ENCODE results near the gene UBASH3A. TPM values are rescaled to one million over a fixed set of nuclear protein-coding genes. Genes with fewer than 3 reads are reported as not detected.
A peak's percentile ranks its signal among the peaks of the same experiment; 100 is the strongest.

UBASH3A gene
- total RNA-seq, 1 experiment from 2014 or later = not detected

DNA sequence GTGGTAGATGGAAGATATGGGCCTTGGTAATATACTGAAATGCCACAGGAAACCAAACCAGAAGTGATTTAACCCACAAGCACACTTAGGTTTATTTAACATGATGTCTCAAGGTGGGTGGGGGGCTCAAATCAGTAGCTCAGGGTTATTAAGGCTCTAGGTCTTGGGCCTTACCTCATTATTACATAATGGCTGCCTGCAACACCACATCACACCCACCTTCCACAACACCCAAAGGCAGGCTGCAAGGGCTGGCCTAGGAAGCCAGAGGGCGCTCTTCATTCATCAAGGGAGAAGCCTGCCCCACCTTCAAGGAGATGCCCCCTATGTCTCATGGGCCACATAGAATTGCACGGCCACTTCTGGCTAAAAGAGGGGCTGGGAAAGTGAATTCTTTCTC is 43.4 kb upstream of the UBASH3A start:
- Histone ChIP-seq H3K4me1 (no peaks in the 10 kb centered on the region), H3K27me3 (replicated peaks; ENCODE audit: control insufficient read depth, insufficient read depth, low read length) (no peaks in the 10 kb centered on the region), H3K9me3 (no peaks in the 10 kb centered on the region), H3K4me3 (ENCODE audit: low read depth, low read length) (no peak overlapping the region), H3K36me3 (ENCODE audit: control insufficient read depth, insufficient read depth, low read length) (no peaks in the 10 kb centered on the region)
- TF ChIP-seq, protein P1, sequence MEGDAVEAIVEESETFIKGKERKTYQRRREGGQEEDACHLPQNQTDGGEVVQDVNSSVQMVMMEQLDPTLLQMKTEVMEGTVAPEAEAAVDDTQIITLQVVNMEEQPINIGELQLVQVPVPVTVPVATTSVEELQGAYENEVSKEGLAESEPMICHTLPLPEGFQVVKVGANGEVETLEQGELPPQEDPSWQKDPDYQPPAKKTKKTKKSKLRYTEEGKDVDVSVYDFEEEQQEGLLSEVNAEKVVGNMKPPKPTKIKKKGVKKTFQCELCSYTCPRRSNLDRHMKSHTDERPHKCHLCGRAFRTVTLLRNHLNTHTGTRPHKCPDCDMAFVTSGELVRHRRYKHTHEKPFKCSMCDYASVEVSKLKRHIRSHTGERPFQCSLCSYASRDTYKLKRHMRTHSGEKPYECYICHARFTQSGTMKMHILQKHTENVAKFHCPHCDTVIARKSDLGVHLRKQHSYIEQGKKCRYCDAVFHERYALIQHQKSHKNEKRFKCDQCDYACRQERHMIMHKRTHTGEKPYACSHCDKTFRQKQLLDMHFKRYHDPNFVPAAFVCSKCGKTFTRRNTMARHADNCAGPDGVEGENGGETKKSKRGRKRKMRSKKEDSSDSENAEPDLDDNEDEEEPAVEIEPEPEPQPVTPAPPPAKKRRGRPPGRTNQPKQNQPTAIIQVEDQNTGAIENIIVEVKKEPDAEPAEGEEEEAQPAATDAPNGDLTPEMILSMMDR (IDR thresholded peaks at IDR 0.05; ENCODE audit: insufficient read depth in 1 of 2, low read depth in 1 of 2, low read length in 1 of 2, severe bottlenecking in 1 of 2, unreplicated experiment in 1 of 2) = peak in 1 of 2 experiments; percentile 10
- POLR2A ChIA-PET = no interaction called here
- no TSS peak for BruUV-seq (replicated peaks)
- no peak for DNase-seq
- intact Hi-C loops (cut with micrococcal nuclease; ENCODE audit: unreplicated experiment) = loop anchor here (10.0 kb wide), 1 partner anchor 46 kb away; the partner anchor contains the start of gene TFF3
- Mint-ChIP-seq H3K27ac (ENCODE audit: unreplicated experiment) (no peak overlapping the region), H3K4me1 (ENCODE audit: low read depth, unreplicated experiment) (peaks cover 7% of the 10 kb centered on the region), H3K27me3 (ENCODE audit: insufficient read depth, unreplicated experiment) (no peaks in the 10 kb centered on the region), H3K9me3 (ENCODE audit: unreplicated experiment) (no peaks in the 10 kb centered on the region), H3K4me3 (ENCODE audit: unreplicated experiment) (no peak overlapping the region), H3K36me3 (ENCODE audit: insufficient read depth, unreplicated experiment) (no peaks in the 10 kb centered on the region)
- CTCF ChIA-PET = interaction anchor here (1.5 kb wide), 1 partner anchor 51 kb away, joined by 3 read pairs; no protein-coding TSS in a partner anchor

- intact Hi-C loops (cut with micrococcal nuclease; ENCODE audit: unreplicated experiment) = loop anchor here (10.0 kb wide), 1 partner anchor 46 kb away; the partner anchor contains the start of gene TFF3
- DNase-seq = no peak
- H3K4me3 ChIP-seq (ENCODE audit: low read depth, low read length) = no peak overlapping the region
- no peaks in the 10 kb centered on the region for H3K9me3 ChIP-seq
- Mint-ChIP-seq H3K36me3 (ENCODE audit: insufficient read depth, unreplicated experiment) (no peaks in the 10 kb centered on the region), H3K9me3 (ENCODE audit: unreplicated experiment) (no peaks in the 10 kb centered on the region), H3K4me1 (ENCODE audit: low read depth, unreplicated experiment) (peaks cover 11% of the 10 kb centered on the region), H3K27ac (ENCODE audit: unreplicated experiment) (no peak overlapping the region), H3K27me3 (ENCODE audit: insufficient read depth, unreplicated experiment) (no peaks in the 10 kb centered on the region), H3K4me3 (ENCODE audit: unreplicated experiment) (no peak overlapping the region)
- no TSS peak for BruUV-seq (replicated peaks)
- TF ChIP-seq, protein P1 (IDR thresholded peaks at IDR 0.05; ENCODE audit: insufficient read depth in 1 of 2, low read depth in 1 of 2, low read length in 1 of 2, severe bottlenecking in 1 of 2, unreplicated experiment in 1 of 2) = no peak
- H3K4me1 ChIP-seq = peaks cover 7% of the 10 kb centered on the region
- ChIA-PET CTCF (interaction anchor here (1.5 kb wide), 1 partner anchor 50 kb away, joined by 3 read pairs; no protein-coding TSS in a partner anchor), POLR2A (no interaction called here)
- no peaks in the 10 kb centered on the region for H3K36me3 ChIP-seq (ENCODE audit: control insufficient read depth, insufficient read depth, low read length)
- no peaks in the 10 kb centered on the region for H3K27me3 ChIP-seq (replicated peaks; ENCODE audit: control insufficient read depth, insufficient read depth, low read length)
Measured at GRCh38 chr21:42361286-42361685, 42.4 kb upstream of the UBASH3A start.

DNA sequence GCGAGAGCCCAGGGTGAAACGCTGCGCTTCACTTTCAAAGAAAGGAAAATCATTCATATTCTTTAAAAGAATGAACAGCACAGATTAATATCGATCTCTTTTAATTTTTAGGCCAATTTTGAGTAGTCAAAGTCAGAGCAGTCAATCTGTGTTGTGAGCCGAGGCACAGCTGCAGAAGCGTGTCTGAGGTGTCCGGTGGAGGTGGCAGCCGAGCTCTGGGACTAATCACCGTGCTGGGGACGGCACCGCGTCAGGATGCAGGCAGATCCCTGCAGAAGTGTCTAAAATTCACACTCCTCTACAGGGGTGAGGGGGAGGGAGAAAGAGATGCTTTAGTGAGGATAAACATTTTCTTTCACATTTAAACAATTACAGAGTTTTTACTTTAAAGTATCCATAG is 41.5 kb upstream of the UBASH3A start:
- no peaks in the 10 kb centered on the region for H3K36me3 ChIP-seq (ENCODE audit: control insufficient read depth, insufficient read depth, low read length)
- intact Hi-C loops (cut with micrococcal nuclease; ENCODE audit: unreplicated experiment) = loop anchor here (10.0 kb wide), 1 partner anchor 47 kb away; the partner anchor contains the start of gene TFF3
- H3K4me1 ChIP-seq = peaks cover 16% of the 10 kb centered on the region
- TF ChIP-seq, protein P1 (IDR thresholded peaks at IDR 0.05; ENCODE audit: insufficient read depth in 1 of 2, low read depth in 1 of 2, low read length in 1 of 2, severe bottlenecking in 1 of 2, unreplicated experiment in 1 of 2) = no peak
- ChIA-PET POLR2A (no interaction called here), CTCF (interaction anchor here (0.6 to 0.7 kb wide), 3 partner anchors 95 to 457 kb away, joined by 3 to 5 read pairs (median 4); no protein-coding TSS in a partner anchor)
- H3K9me3 ChIP-seq = no peaks in the 10 kb centered on the region
- Mint-ChIP-seq H3K4me3 (ENCODE audit: unreplicated experiment) (no peak overlapping the region), H3K27me3 (ENCODE audit: insufficient read depth, unreplicated experiment) (no peaks in the 10 kb centered on the region), H3K36me3 (ENCODE audit: insufficient read depth, unreplicated experiment) (no peaks in the 10 kb centered on the region), H3K4me1 (ENCODE audit: low read depth, unreplicated experiment) (peaks cover 20% of the 10 kb centered on the region), H3K27ac (ENCODE audit: unreplicated experiment) (no peak overlapping the region), H3K9me3 (ENCODE audit: unreplicated experiment) (no peaks in the 10 kb centered on the region)
- no TSS peak for BruUV-seq (replicated peaks)
- DNase-seq = no peak
- no peaks in the 10 kb centered on the region for H3K27me3 ChIP-seq (replicated peaks; ENCODE audit: control insufficient read depth, insufficient read depth, low read length)
- no peak overlapping the region for H3K4me3 ChIP-seq (ENCODE audit: low read depth, low read length)

Data from Caco-2 (cell line).